Hematopoietic multipotent progenitor cell treated with erythropoietin and hydrocortisone succinate and interleukin-3 and kit ligand, for 6 days (in vitro differentiated cells): ENCODE data around the gene TPRG1L.
A peak's percentile ranks its signal among the peaks of the same experiment; 100 is the strongest.
"Not testable (repeated sequence)": the region's sequence is repeated elsewhere in the genome, so short reads cannot be mapped to it uniquely, and the experiment has no call there.

Source experiments
- DNase-seq: peaks from one replicate; pipeline ENCODE4 v3.0.0-alpha.2; 2015

Gene TPRG1L

DNA sequence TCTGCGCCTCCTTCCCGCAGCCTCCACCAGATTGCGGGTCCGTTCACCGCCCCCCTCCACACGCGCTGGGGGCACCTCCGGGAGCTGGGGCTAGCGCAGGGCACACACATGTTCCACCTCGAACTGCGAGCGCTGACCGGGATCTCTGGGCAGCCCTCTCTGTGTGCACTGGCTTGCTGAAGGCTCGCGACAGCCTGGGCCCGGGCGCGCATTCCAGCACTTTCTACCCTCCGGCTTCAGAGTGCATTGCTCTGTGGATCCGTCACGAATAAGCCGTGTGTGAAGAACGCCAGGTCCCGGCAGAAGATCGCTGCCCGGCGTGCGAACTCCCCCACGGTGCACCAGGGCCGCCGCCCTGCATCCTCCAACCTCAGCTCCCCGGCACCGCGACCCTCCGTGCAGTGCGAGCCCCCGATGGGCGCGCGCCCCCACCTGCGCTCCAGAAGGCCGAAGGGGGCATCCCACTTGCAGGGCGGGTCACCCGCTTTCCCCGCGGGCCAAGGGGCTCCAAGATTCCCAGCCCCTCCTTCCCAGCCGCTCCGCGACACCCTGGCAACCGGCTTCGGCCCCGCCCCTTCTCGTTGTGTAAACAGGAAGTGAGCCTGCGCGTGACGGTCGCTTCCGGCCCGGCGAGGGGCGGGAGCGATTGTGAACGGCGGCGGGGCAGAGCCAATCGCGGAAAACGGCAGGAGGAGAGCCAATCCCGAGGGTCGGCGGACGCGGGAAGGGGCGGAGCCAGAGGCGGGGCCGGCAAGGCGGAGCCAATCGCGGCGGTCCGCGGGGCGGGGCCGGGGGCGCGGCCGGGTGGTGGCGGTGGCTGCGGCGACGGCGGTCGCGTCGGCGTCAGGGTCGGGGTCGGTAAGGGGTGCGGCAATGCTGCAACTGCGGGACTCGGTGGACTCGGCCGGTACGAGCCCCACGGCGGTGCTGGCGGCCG is at the start of gene TPRG1L:
Gene TPRG1L (plus strand): TSS at position 816 of the 937 bp plus-strand sequence. CDS start 58 bp downstream, at position 874.
- peak; percentile 98 for DNase-seq

GRCh38 chr1:3575515-3575914 is 49.3 kb upstream of the TPRG1L start:
- not testable (repeated sequence) for DNase-seq

DNA sequence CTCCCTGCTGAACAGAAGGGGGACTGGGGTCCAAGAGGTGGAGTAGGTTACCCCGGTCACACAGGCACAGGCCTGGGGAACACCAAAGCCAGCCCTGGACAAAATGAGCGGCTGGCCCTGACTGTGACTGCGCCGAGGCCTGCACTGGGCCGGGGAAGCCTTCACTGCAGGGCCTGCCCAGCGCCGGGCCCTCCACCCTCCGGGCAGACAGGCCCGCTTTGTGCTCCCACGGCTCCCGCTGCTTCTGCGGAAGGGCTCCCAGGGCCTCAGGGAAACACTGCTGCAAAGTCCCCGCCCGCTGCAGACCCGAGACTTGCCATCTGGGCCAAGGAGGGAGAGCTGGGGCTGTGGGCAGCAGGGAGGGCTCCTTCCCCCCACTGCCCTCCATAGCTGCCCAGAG is 48.8 kb upstream of the TPRG1L start:
- DNase-seq, result no peak

- DNase-seq, result no peak
Observed at GRCh38 chr1:3577300-3577699, 47.5 kb upstream of the TPRG1L start.

GRCh38 chr1:3577711-3578432 is 46.9 kb upstream of the TPRG1L start:
- DNase-seq, result no peak

- DNase-seq, result no peak
Observed at GRCh38 chr1:3578433-3578805, 46.4 kb upstream of the TPRG1L start.

- DNase-seq, result no peak
Observed at GRCh38 chr1:3578906-3579305, 45.9 kb upstream of the TPRG1L start.

DNA sequence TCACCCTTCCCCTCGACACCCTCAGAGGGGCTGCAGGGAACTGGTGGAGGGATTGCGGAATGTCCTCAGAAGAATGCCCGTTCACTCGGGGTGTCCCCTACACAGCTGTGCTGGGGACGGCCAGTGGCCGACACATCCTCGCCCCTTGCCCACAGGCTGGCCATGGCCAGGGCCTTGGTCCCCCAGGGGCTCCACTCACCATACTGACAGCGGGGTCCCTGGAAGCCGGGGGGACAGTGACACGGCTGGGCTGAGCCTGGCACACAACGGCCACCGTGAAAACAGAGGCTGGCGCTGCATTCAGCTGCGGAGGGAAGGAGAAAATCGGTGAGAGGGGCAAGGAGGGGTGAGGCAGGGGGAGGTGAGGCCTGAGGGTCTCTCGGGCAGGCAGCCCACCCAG is 45.2 kb upstream of the TPRG1L start:
- no peak for DNase-seq

- no peak for DNase-seq
Observed at GRCh38 chr1:3580231-3580630, 44.6 kb upstream of the TPRG1L start.

- no peak for DNase-seq
Observed at GRCh38 chr1:3581296-3582036, 43.3 kb upstream of the TPRG1L start.

GRCh38 chr1:3583751-3584150 is 41.1 kb upstream of the TPRG1L start:
- not testable (repeated sequence) for DNase-seq

- no peak for DNase-seq
Observed at GRCh38 chr1:3584915-3585314, 39.9 kb upstream of the TPRG1L start.

- not testable (repeated sequence) for DNase-seq
Observed at GRCh38 chr1:3585353-3585868, 39.4 kb upstream of the TPRG1L start.

DNA sequence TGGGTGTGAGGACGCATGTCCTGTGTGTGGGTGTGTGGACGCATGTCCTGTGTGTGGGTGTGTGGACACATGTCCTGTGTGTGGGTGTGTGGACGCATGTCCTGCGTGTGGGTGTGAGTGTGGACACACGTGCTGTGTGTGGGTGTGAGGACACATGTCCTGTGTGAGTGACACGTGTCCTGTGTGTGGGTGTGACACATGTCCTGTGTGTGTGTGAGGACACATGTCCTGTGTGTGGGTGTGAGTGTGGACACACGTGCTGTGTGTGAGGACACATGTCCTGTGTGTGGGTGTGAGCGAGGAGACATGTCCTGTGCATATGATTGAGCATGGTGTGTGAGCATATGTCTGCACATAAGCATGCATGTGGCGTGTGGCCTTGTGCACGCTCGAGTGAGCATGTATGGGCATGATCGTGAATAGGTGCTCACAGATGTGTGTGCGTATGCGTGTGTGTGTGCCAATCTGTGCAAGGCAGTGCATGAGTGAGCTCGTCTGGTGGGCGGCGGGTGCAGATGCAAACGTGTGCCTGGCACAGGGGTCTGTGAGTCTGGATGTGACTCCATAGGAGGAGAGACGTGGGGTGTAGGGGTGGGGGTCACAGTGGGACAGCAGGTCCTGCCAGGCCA is 38.8 kb upstream of the TPRG1L start:
- DNase-seq, result no peak

DNA sequence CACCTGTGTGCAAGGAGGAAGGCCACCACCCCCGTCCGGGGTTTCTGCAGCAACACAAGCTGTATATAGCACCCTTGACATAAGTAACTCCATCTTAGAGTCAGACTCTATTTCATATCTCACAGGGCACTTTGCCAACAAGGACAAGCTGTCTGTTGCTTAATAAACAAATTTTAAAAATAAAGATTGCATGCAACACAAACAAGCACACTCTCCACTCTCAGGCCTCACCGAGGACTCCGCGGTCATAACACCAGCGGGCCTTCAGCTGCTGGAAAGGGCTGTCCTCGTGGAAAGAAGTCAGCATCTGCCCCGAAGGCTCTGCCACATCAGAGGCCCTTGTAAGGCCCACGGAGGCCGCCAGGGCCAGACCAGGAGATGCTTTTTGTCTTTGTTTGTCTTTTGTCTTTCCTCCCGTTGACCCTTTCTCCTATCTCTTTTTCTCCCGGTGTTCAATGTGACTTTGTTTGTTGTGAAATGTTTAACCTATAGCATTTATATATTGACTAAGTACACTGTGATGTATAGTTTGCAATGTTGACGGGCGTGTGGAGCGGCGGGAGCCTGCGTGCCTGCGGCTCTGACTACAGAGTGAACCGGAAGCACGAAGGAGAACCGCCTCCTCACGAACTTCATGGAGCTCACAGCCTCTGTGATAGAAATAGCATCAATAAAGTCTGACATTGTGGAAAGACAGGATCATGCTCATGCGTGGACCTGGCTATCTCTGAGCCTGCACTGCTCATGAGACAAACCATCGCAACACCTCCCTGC is 37.6 kb upstream of the TPRG1L start:
- DNase-seq, result no peak

DNA sequence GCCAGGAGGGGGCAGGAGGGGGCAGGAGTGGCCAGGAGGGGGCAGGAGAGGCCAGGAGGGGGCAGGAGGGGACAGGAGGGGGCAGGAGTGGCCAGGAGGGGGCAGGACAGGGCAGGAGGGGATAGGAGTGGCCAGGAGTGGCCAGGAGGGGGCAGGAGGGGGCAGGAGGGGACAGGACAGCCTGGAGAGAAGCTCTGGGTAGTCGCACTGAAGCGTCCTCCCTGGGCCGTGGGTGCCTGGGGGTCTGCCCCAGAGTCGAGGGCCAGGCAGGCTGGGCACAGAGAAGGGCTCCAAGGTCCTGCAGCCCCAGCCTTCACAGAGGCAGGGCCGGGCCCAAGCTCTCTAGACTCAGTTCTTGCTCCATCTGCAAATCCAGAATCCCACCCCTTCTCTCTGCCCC is 36.4 kb upstream of the TPRG1L start:
- DNase-seq, result no peak

- DNase-seq, result no peak
Observed at GRCh38 chr1:3590139-3590763, 34.6 kb upstream of the TPRG1L start.

- no peak for DNase-seq
Observed at GRCh38 chr1:3590951-3591865, 33.6 kb upstream of the TPRG1L start.

DNA sequence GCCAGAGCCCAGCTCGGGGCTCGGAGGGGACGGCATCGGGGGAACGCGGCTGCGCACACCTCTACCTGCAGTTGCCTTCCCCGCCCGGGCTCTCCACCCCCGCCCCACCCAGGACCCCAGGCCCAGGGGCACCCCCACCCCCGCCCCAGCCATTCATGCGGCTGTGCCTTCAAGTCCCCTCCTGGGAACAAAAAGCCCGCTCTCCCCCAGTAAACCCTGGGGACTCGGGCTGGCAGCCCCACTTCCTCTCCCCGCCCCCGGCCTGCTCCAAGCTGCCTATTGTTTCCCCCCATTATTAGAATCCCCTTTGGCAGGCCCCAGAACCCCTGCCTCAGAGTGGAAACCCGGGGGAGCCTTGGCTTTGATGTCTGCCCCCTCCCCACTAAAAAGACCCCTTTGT is 31.5 kb upstream of the TPRG1L start:
- no peak for DNase-seq

GRCh38 chr1:3593745-3594144 is 31.1 kb upstream of the TPRG1L start:
- no peak for DNase-seq
